HG03045 (cell line): Measurements from ENCODE around the gene PDK3.
A peak's percentile ranks its signal among the peaks of the same experiment; 100 is the strongest.

Experiments used
- ATAC-seq: cut with Tn5 transposase; IDR thresholded peaks from one replicate; pipeline ENCODE4 v1.9.1; 2021; ENCODE audit warnings: mild to moderate bottlenecking, moderate library complexity; ENCODE audit not compliant: unreplicated experiment

PDK3 gene

GRCh38 chrX:24480400-24480865 is 15.3 kb downstream of the PDK3 start:
- peak; percentile 32 for ATAC-seq

GRCh38 chrX:24482823-24483415 is 17.8 kb downstream of the PDK3 start:
- ATAC-seq = no peak

GRCh38 chrX:24483596-24483995 is 18.5 kb downstream of the PDK3 start:
- ATAC-seq = no peak

GRCh38 chrX:24485323-24485722 is 20.2 kb downstream of the PDK3 start:
- ATAC-seq = no peak

GRCh38 chrX:24485976-24486680 is 21.0 kb downstream of the PDK3 start:
- ATAC-seq = no peak

GRCh38 chrX:24487571-24487970 is 22.5 kb downstream of the PDK3 start:
- ATAC-seq = no peak

GRCh38 chrX:24491741-24492140 is 26.7 kb downstream of the PDK3 start:
- ATAC-seq = no peak

- no peak for ATAC-seq
Observed at GRCh38 chrX:24493740-24494581, 28.9 kb downstream of the PDK3 start.

- ATAC-seq = no peak
Observed at GRCh38 chrX:24494647-24495075, 29.6 kb downstream of the PDK3 start.

GRCh38 chrX:24495700-24496099 is 30.6 kb downstream of the PDK3 start:
- no peak for ATAC-seq

- ATAC-seq = no peak
Observed at GRCh38 chrX:24498181-24498580, 33.1 kb downstream of the PDK3 start.

GRCh38 chrX:24498975-24499374 is 33.9 kb downstream of the PDK3 start:
- no peak for ATAC-seq

GRCh38 chrX:24506082-24506481 is 41.0 kb downstream of the PDK3 start:
- ATAC-seq = no peak

- ATAC-seq = no peak
Observed at GRCh38 chrX:24508375-24508774, 43.3 kb downstream of the PDK3 start.

- peak; percentile 85 for ATAC-seq
Observed at GRCh38 chrX:24513416-24513815, 48.3 kb downstream of the PDK3 start.

GRCh38 chrX:24515447-24515846 is 50.4 kb downstream of the PDK3 start:
- ATAC-seq = no peak

- no peak for ATAC-seq
Observed at GRCh38 chrX:24520472-24520871, 55.4 kb downstream of the PDK3 start.

- no peak for ATAC-seq
Observed at GRCh38 chrX:24525455-24525854, 60.4 kb downstream of the PDK3 start.

GRCh38 chrX:24526616-24527015 is 61.5 kb downstream of the PDK3 start:
- no peak for ATAC-seq

GRCh38 chrX:24528605-24529004 is 63.5 kb downstream of the PDK3 start:
- ATAC-seq = no peak

- no peak for ATAC-seq
Observed at GRCh38 chrX:24536551-24536950, 71.5 kb downstream of the PDK3 start.

GRCh38 chrX:24542756-24543155 is 77.7 kb downstream of the PDK3 start:
- ATAC-seq = no peak
